ENCODE results near the gene PPM1M. TPM values are rescaled to one million over a fixed set of nuclear protein-coding genes. Genes with fewer than 3 reads are reported as not detected.
A peak's percentile ranks its signal among the peaks of the same experiment; 100 is the strongest.

Gene PPM1M
- total RNA-seq, 2 donors from 2014 or later = 21.1 to 28.8 TPM

- intact Hi-C loops (cut with DNase I) = no loop called here
- DNase-seq (ENCODE audit: low spot score) = no peak
Observed at GRCh38 chr3:52213901-52214300, 31.7 kb upstream of the PPM1M start.

GRCh38 chr3:52215351-52215750, 30.2 kb upstream of the PPM1M start:
- no peak for DNase-seq (ENCODE audit: low spot score)
- intact Hi-C loops (cut with DNase I) = no loop called here

- DNase-seq (ENCODE audit: low spot score) = no peak
- intact Hi-C loops (cut with DNase I) = no loop called here
Observed at GRCh38 chr3:52216585-52217408, 28.8 kb upstream of the PPM1M start.

GRCh38 chr3:52217409-52217805, 28.2 kb upstream of the PPM1M start:
- peak; percentile 65 for DNase-seq (ENCODE audit: low spot score)
- intact Hi-C loops (cut with DNase I) = no loop called here

GRCh38 chr3:52218026-52218425, 27.5 kb upstream of the PPM1M start:
- no peak for DNase-seq (ENCODE audit: low spot score)
- intact Hi-C loops (cut with DNase I) = no loop called here

GRCh38 chr3:52218454-52218853, 27.1 kb upstream of the PPM1M start:
- intact Hi-C loops (cut with DNase I) = no loop called here
- peak; percentile 45 for DNase-seq (ENCODE audit: low spot score)

GRCh38 chr3:52218937-52219650, 26.5 kb upstream of the PPM1M start:
- DNase-seq (ENCODE audit: low spot score) = peak; percentile 52
- intact Hi-C loops (cut with DNase I) = no loop called here

GRCh38 chr3:52220380-52221026, 25.1 kb upstream of the PPM1M start:
- intact Hi-C loops (cut with DNase I) = loop anchor here in 1 of 2 donors (5.0 kb wide), 2 partner anchors 112 to 127 kb away; no protein-coding TSS in a partner anchor
- DNase-seq (ENCODE audit: low spot score) = peak; percentile 96

GRCh38 chr3:52221141-52221562, 24.4 kb upstream of the PPM1M start:
- intact Hi-C loops (cut with DNase I) = loop anchor here in 1 of 2 donors (5.0 kb wide), 2 partner anchors 111 to 126 kb away; no protein-coding TSS in a partner anchor
- no peak for DNase-seq (ENCODE audit: low spot score)

- intact Hi-C loops (cut with DNase I) = loop anchor here in 1 of 2 donors (5.0 kb wide), 2 partner anchors 111 to 126 kb away; no protein-coding TSS in a partner anchor
- DNase-seq (ENCODE audit: low spot score) = peak; percentile 81
Observed at GRCh38 chr3:52221563-52222318, 23.8 kb upstream of the PPM1M start.

- DNase-seq (ENCODE audit: low spot score) = no peak
Observed at GRCh38 chr3:52222319-52223221, 23.0 kb upstream of the PPM1M start.

GRCh38 chr3:52223449-52224408, 21.8 kb upstream of the PPM1M start:
- intact Hi-C loops (cut with DNase I) = loop anchor here in 1 of 2 donors (5.0 kb wide), 2 partner anchors 109 to 124 kb away; no protein-coding TSS in a partner anchor
- no peak for DNase-seq (ENCODE audit: low spot score)

More at GRCh38 chr3:52222319-52223221, 23.0 kb upstream of the PPM1M start:
- intact Hi-C loops (cut with DNase I) = loop anchor here in 1 of 2 donors (5.0 kb wide), 2 partner anchors 110 to 125 kb away; no protein-coding TSS in a partner anchor

- intact Hi-C loops (cut with DNase I) = loop anchor here in 1 of 2 donors (5.0 kb wide), 1 partner anchor 117 kb away; no protein-coding TSS in a partner anchor
- peak; percentile 69 for DNase-seq (ENCODE audit: low spot score)
Observed at GRCh38 chr3:52225452-52226228, 19.9 kb upstream of the PPM1M start, which contains the start of gene TLR9. TSS of gene TLR9 (minus strand) at chr3:52225645. CDS start at chr3:52225529, 116 bp downstream.

- no peak for DNase-seq (ENCODE audit: low spot score)
- intact Hi-C loops (cut with DNase I) = loop anchor here in 1 of 2 donors (5.0 kb wide), 1 partner anchor 116 kb away; no protein-coding TSS in a partner anchor
Observed at GRCh38 chr3:52226229-52226817, 19.2 kb upstream of the PPM1M start.

- intact Hi-C loops (cut with DNase I) = loop anchor here in 1 of 2 donors (5.0 kb wide), 1 partner anchor 115 kb away; no protein-coding TSS in a partner anchor
- DNase-seq (ENCODE audit: low spot score) = peak; percentile 62
Observed at GRCh38 chr3:52227117-52227516, 18.4 kb upstream of the PPM1M start.

All from posterior vena cava (tissue), 2 donors.